Tongue (tissue), 2 donors: ENCODE measurements around the gene KLHL3. TPM values are rescaled to one million over a fixed set of nuclear protein-coding genes. Genes with fewer than 3 reads are reported as not detected.

Experiments
- DNase-seq: peaks from one replicate; pipeline ENCODE4 v3.0.0-alpha.2; 2015
- total RNA-seq: library from RNA; depleted of rRNA; stranded (reverse); fragments of >200 nt; gene quantifications from one replicate; pipeline ENCODE4 v1.2.3, GENCODE V29; 2014

Gene KLHL3
- total RNA-seq, 1 donor from 2014 or later, result 15.5 TPM

DNA sequence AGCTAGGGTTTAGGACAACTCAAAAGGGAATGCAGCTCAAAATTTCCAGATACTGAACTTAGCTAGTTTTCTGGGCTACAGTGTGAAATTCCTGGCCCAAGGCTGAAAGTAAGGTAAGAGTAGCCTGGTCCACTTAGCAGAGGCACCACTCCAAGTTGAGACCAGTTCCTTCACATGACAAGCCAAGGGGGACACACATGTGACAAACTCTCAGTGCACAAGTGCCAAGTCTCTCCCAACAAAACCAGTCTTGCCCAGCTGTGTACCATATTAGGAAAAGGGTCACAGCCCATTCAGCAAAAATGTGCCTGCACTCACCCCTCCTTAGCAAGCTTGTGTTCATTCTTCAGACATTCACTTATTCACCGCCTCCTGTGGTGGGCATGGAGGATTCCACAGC is 27.8 kb downstream of the KLHL3 start:
- no peak for DNase-seq

DNA sequence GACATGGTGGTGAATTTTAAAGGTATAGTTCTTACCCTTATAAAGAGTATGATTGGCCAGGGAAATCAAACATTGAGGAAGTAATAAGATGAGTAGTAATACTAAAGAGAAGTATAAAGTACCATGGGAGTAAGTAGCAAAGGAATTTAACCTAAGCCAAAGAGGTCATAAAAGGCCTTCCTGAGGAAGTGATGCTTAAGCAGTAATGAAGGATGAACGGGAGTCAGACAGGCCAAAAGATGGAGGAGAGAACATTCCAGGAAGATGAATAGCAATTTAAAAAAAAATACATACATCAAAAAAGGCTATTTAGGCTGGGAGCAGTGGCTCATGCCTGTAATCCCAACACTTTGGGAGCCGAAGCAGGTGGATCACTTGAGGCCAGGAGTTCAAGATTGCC is 29.0 kb downstream of the KLHL3 start:
- no peak for DNase-seq

DNA sequence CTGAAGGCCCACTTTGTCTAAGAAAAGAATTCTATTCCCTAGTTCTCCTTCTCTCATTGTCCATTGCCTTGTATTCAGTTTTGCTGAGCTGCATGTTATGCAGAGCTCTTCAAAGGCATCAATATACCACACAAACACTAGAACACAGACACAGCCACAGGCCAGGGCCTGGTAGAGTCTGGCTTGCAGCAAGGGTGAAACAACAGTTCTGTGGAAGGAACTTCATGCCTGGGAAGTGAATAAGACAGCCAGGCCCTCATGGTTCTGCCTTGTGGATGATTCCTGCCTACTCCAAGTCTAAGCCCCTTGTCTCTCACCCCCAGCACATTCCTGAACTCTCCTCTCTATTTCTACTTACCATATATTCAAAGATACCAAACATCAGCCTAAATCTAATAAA is 30.8 kb downstream of the KLHL3 start:
- no peak for DNase-seq

- no peak for DNase-seq
These were observed 32.3 kb downstream of the KLHL3 start for GRCh38 chr5:137703565-137703964.

DNA sequence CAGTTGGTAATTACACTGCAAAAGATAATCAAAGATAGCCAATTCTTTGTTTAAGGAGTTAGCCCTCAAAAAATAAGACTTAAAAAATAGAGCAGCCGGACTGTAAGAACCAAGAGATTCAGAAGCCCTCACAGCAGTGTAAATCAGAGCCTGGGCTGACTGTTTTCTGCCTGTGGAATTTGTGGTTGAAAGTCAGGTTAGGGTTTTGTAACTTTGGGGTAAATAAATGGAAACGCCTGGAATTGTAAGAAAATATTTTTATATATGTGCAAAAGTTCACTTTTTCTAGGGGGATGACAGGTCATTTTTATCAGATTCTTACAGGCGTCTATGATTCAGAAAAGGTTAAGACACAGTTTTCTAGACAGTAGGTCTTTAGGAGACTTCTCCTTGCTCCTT is 35.6 kb downstream of the KLHL3 start:
- no peak for DNase-seq

- peak; percentile 67 for DNase-seq
These were observed 36.3 kb downstream of the KLHL3 start for GRCh38 chr5:137699336-137700281.

GRCh38 chr5:137696481-137696880 is 39.4 kb downstream of the KLHL3 start:
- DNase-seq, result no peak

- no peak for DNase-seq
These were observed 40.0 kb downstream of the KLHL3 start for GRCh38 chr5:137695651-137696428.

DNA sequence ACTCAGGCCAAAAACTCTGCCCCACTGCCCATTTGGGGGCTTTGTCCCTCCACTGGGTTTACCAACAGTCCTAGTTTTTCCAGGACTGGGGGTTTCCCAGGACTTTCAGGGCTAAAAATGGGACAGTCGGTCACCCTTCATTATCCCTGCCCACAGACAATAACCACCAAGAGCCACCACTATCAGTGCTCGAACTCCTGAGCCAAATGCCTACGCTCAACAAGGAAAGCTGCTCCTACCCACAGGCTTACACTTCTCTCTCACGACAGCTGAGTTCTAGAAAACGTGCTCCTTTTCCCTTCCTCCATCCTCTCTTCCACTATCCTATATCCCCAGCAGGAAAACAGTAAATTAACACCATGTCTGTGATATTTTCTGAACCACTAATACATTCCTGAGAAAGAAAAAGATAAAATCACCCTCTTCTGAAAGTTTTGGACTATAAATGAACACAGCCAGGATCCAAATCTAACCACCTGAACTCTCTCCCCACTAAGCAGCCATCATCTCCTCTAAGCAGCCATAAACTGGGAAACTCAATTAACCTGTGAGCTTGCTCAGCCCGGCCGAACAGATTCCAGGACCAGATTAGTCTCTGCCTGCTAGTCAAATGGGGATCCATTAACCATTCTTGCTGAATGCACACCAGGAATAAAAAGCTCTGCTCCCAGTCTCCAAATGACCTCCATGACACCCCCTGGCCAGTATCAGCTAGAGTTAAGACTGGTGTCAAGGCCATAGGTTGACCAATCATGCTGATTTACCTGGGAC is 41.8 kb downstream of the KLHL3 start:
- DNase-seq, result no peak

DNA sequence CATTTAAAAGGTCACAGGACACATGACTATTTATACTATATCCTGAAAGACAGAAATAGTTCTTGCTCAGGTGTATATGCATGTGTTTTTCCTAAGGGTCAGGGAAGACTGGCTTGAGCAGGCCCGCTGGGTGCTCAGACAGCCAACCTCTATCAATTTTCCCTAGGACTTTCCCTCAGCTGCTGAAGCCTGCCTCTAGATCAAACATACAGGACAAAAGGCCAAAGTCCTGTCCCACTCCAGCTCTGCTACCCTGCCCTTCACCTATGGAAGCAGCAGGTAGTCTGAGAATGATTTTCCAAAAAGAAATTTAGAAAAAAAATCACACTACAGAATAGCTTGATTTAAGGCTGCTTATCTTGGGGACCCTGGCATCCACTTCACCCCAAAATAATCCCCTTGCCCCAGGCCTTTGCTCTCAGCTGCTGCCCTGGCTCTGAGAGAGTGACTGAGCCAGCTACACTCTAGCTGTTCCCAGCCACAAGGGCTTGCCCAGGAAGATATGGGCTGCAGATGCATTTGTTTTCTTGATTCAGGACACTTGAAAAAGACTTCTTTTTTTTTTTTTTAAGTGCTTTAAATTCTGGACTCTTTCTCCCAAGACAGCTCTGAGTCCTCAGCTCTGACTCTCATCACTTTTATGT is 42.5 kb downstream of the KLHL3 start:
- no peak for DNase-seq

- DNase-seq, result no peak
These were observed 46.6 kb downstream of the KLHL3 start for GRCh38 chr5:137689306-137689705.

DNA sequence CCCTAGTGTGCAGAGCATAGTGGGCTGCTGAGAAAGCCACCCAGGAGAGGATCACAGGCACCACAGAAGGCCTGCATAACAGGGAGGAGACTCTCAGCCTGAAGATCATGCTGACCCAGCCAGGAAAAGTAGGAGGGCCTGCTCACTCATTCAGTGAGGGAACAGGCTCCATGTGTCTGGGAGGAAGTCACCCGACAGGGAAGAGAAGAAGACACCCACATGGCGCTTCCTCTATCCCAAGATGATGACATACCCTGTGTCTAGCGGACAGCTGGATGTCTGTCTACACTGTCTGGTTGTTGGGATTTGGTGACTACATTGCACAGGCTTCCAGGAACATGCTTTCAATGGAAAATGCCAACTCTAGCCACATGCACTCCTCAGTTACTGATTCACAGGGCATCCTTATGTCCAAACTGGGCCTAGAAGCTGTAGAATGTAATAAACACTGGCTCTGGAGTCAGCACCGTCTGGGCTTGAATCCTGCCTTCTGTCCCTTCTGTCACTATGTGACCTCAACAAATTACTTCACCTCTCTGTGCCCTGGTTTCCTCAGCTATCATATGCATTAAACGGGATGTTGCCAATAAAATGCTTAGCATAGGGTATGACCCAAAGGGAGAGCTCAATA is 47.6 kb downstream of the KLHL3 start:
- DNase-seq, result no peak

- no peak for DNase-seq
These were observed 51.1 kb downstream of the KLHL3 start for GRCh38 chr5:137684761-137685160.

GRCh38 chr5:137681191-137681590 is 54.7 kb downstream of the KLHL3 start:
- DNase-seq, result no peak

- no peak for DNase-seq
These were observed 56.0 kb downstream of the KLHL3 start for GRCh38 chr5:137679910-137680309.

GRCh38 chr5:137679195-137679594 is 56.7 kb downstream of the KLHL3 start:
- no peak for DNase-seq

- DNase-seq, result no peak
These were observed 63.0 kb downstream of the KLHL3 start for GRCh38 chr5:137672881-137673280.

GRCh38 chr5:137672001-137672400 is 63.9 kb downstream of the KLHL3 start:
- no peak for DNase-seq

- DNase-seq, result no peak
These were observed 66.1 kb downstream of the KLHL3 start for GRCh38 chr5:137669811-137670210.

DNA sequence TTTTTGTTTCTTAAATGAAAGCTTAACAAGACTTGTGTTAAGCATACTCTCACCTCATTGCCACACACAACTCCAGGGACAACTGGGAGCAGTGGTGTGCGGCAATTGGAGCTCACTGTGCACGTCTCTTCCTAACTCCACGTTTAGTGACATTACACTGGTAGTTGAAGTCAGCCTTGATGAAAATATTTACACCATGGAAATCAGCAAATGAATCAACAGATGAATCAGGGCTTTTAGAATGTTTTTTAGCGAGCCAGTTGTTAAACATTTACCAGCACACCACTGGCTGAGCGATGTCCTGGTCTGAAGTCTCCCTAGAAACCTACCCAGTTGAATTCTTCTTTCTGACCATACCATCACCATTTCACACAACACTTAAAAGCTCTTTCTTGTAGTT is 67.3 kb downstream of the KLHL3 start:
- DNase-seq, result no peak

DNA sequence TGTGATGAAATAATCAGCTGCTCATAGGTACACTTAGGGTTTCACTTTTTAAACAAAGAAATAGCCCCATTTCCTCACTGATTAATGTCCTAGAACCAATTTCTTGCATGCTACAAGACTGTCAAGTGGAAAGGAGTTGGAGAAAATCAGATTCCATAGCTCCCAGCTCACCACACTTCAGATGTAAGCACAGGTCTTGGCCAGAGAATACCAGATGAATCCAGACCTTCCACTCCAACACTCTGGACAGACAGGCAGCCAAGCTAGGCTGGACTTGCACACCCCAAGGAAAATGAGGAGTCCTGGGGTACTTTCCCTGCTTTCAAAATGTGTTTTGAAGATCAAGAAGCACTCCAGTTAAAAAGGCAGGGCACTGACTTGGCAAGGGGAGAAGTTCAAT is 68.5 kb downstream of the KLHL3 start:
- no peak for DNase-seq

GRCh38 chr5:137666901-137667300 is 69.0 kb downstream of the KLHL3 start:
- DNase-seq, result peak; percentile 37
